HEK293T (cell line): ENCODE results near the gene AGBL1.

ENCODE experiments used
- CTCF ChIA-PET: fragments of 350-600 bp; formaldehyde crosslinking; extraction: SDS; loops from one replicate; lab custom pipeline; 2021; ENCODE audit warnings: antibody characterized with exemption, inconsistent platforms; lab: Yijun Ruan, JAX
- POLR2A ChIA-PET: fragments of 350-600 bp; formaldehyde crosslinking; extraction: SDS; loops from one replicate; lab custom pipeline; 2020; ENCODE audit warnings: antibody characterized with exemption, inconsistent platforms; lab: Yijun Ruan, JAX
- DNase-seq: peaks from one replicate; pipeline ENCODE4 v3.0.0; 2012; ENCODE audit warnings: mixed read lengths; ENCODE audit errors: extremely low spot score
- ARNT ChIP-seq: fragments of 450-650 bp; IDR thresholded peaks from 2 replicates; pipeline ENCODE4 v1.6.1; 2017; ENCODE audit warnings: mild to moderate bottlenecking
- BHLHE40 ChIP-seq: fragments of 450-650 bp; IDR thresholded peaks from 2 replicates; pipeline ENCODE4 v1.6.1; 2016; ENCODE audit warnings: mild to moderate bottlenecking, moderate library complexity, borderline replicate concordance
- CTBP1 ChIP-seq: fragments of 450-650 bp; IDR thresholded peaks from 2 replicates; pipeline ENCODE4 v1.6.1; 2016; ENCODE audit warnings: borderline replicate concordance
- ELF4 ChIP-seq: fragments of 450-650 bp; IDR thresholded peaks from 2 replicates; pipeline ENCODE4 v1.6.1; 2017; ENCODE audit warnings: antibody characterized with exemption
- FOXA1 ChIP-seq: fragments of 450-650 bp; IDR thresholded peaks from 2 replicates; pipeline ENCODE4 v1.6.1; 2016; ENCODE audit warnings: mild to moderate bottlenecking
- FOXK2 ChIP-seq: fragments of 450-650 bp; IDR thresholded peaks from 2 replicates; pipeline ENCODE4 v1.6.1; 2016; ENCODE audit warnings: mild to moderate bottlenecking
- FOXM1 ChIP-seq: fragments of 450-650 bp; IDR thresholded peaks from 2 replicates; pipeline ENCODE4 v1.6.1; 2017; ENCODE audit warnings: mild to moderate bottlenecking, borderline replicate concordance
- HDGF ChIP-seq: fragments of 450-650 bp; IDR thresholded peaks from 2 replicates; pipeline ENCODE4 v1.6.1; 2017; ENCODE audit warnings: antibody characterized with exemption, borderline replicate concordance
- L3MBTL2 ChIP-seq: fragments of 450-650 bp; conservative IDR thresholded peaks from 2 replicates; pipeline ENCODE4 v1.6.1; 2016; ENCODE audit warnings: mild to moderate bottlenecking
- LEF1 ChIP-seq: fragments of 450-650 bp; IDR thresholded peaks from 2 replicates; pipeline ENCODE4 v1.6.1; 2017; ENCODE audit warnings: mild to moderate bottlenecking, borderline replicate concordance
- NFRKB ChIP-seq: fragments of 450-650 bp; IDR thresholded peaks from 2 replicates; pipeline ENCODE4 v1.6.1; 2016; ENCODE audit warnings: mild to moderate bottlenecking, moderate library complexity
- SP1 ChIP-seq: fragments of 450-650 bp; IDR thresholded peaks from 2 replicates; pipeline ENCODE4 v1.6.1; 2017
- SUZ12 ChIP-seq: fragments of 450-650 bp; IDR thresholded peaks from 2 replicates; pipeline ENCODE4 v1.6.1; 2016; ENCODE audit warnings: mild to moderate bottlenecking
- TARDBP ChIP-seq: fragments of 450-650 bp; IDR thresholded peaks from 2 replicates; pipeline ENCODE4 v1.6.1; 2016
- ZNF384 ChIP-seq: fragments of 450-650 bp; IDR thresholded peaks from 2 replicates; pipeline ENCODE4 v1.6.1; 2016
- TF ChIP-seq, protein P1 (sequence below): fragments of 450-650 bp; IDR thresholded peaks from 2 replicates; pipeline ENCODE4 v1.6.1; 2016

Gene AGBL1

DNA sequence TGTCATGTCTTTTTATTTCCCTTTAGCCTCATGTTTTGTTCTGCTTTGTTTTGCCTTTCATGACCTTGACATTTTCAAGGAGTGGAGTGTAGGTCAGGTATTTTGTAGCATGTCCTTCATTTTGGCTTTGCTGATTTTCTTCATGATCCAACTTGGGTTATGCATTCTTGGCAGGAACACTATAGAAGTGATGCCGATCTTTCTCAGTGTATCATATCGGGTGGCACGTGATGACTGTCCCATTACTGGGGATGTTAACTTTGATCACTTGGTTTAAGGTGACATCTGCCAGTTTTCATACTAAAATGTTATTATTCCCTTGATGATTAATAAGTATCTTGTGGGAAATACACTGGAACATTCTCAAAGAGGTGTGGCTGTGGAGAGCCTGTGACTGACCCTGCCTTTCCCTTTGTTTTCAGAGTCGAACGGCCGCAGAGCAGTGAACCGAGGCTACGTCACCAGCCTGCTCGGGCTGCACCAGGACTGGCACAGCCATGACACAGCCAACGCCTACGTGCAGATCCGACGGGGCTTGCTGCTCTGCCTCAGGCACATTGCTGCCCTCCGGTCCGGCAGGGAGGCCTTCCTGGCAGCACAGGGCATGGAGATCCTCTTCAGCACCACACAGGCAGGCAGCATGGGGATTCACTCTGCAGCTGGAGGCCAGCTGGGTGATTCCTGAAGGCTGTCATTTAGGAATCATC is 167.7 kb downstream of the AGBL1 start:
- no peak for DNase-seq
- ChIA-PET POLR2A (no interaction called here), CTCF (no interaction called here)
- TF ChIP-seq SP1 = no peak

GRCh38 chr15:86255247-86255646 is 175.6 kb downstream of the AGBL1 start:
- CTCF ChIA-PET = no interaction called here
- no peak for DNase-seq
- no peak for TF ChIP-seq ELF4
- no peak for TF ChIP-seq SUZ12
- TF ChIP-seq ZNF384 = no peak
- TF ChIP-seq FOXA1 = no peak
- no peak for TF ChIP-seq HDGF
- TF ChIP-seq, protein P1, sequence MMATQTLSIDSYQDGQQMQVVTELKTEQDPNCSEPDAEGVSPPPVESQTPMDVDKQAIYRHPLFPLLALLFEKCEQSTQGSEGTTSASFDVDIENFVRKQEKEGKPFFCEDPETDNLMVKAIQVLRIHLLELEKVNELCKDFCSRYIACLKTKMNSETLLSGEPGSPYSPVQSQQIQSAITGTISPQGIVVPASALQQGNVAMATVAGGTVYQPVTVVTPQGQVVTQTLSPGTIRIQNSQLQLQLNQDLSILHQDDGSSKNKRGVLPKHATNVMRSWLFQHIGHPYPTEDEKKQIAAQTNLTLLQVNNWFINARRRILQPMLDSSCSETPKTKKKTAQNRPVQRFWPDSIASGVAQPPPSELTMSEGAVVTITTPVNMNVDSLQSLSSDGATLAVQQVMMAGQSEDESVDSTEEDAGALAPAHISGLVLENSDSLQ = no peak
- TF ChIP-seq L3MBTL2 = no peak
- TF ChIP-seq FOXK2 = no peak
- TF ChIP-seq FOXM1 = no peak
- no peak for TF ChIP-seq SP1
- TF ChIP-seq TARDBP = no peak
- no peak for TF ChIP-seq ARNT
- TF ChIP-seq NFRKB = no peak
- no peak for TF ChIP-seq LEF1
- no peak for TF ChIP-seq BHLHE40
- no peak for TF ChIP-seq CTBP1
- POLR2A ChIA-PET = no interaction called here

GRCh38 chr15:86256628-86257027 is 177.0 kb downstream of the AGBL1 start:
- no peak for DNase-seq
- TF ChIP-seq NFRKB = no peak
- no peak for TF ChIP-seq TARDBP
- TF ChIP-seq ARNT = no peak
- TF ChIP-seq ZNF384 = no peak
- CTCF ChIA-PET = interaction anchor here (0.7 kb wide), 1 partner anchor 1697 kb away, joined by 4 read pairs; no protein-coding TSS in a partner anchor
- POLR2A ChIA-PET = no interaction called here

- TF ChIP-seq ARNT = no peak
- TF ChIP-seq ZNF384 = no peak
- TF ChIP-seq SUZ12 = no peak
- TF ChIP-seq L3MBTL2 = no peak
- TF ChIP-seq SP1 = no peak
- TF ChIP-seq, protein P1 = no peak
- no peak for TF ChIP-seq HDGF
- TF ChIP-seq FOXA1 = no peak
- CTCF ChIA-PET = no interaction called here
- POLR2A ChIA-PET = no interaction called here
- no peak for DNase-seq
Measured at GRCh38 chr15:86259589-86259988, 179.9 kb downstream of the AGBL1 start.

GRCh38 chr15:86263230-86263629 is 183.6 kb downstream of the AGBL1 start:
- POLR2A ChIA-PET = no interaction called here
- no peak for DNase-seq
- CTCF ChIA-PET = no interaction called here
- TF ChIP-seq SUZ12 (no peak), ARNT (no peak), ZNF384 (no peak), NFRKB (no peak), TARDBP (no peak), FOXM1 (no peak), ELF4 (no peak), CTBP1 (no peak), HDGF (no peak), FOXK2 (no peak), FOXA1 (no peak), L3MBTL2 (no peak), BHLHE40 (no peak), LEF1 (no peak)
- TF ChIP-seq, protein P1 = no peak

- DNase-seq = no peak
- POLR2A ChIA-PET = no interaction called here
- no peak for TF ChIP-seq FOXK2
- CTCF ChIA-PET = no interaction called here
Measured at GRCh38 chr15:86266896-86267484, 187.3 kb downstream of the AGBL1 start.

GRCh38 chr15:86267892-86268291 is 188.2 kb downstream of the AGBL1 start:
- TF ChIP-seq CTBP1 = no peak
- ChIA-PET POLR2A (no interaction called here), CTCF (no interaction called here)
- DNase-seq = no peak
